ENCODE data around the gene WRAP53.

Gene WRAP53

DNA sequence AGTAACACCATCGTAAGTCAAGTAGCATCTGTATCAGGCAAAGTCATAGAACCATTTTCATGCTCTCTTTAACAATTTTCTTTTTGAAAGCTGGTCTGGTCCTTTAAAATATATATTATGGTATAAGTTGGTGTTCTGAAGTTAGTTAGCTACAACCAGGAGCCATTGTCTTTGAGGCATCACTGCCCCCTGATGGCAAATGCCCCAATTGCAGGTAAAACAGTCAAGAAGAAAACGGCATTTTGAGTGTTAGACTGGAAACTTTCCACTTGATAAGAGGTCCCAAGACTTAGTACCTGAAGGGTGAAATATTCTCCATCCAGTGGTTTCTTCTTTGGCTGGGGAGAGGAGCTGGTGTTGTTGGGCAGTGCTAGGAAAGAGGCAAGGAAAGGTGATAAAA, 15.0 kb upstream of the WRAP53 start:
- H3K4me3 ChIP-seq (ENCODE audit: low read length), result no peak overlapping the region
- peaks cover 10% of the 10 kb centered on the region for H3K36me3 ChIP-seq (ENCODE audit: control insufficient read depth, insufficient read depth, low read length)
- no CpG with 5 or more reads among the region's 2 CpGs for WGBS (ENCODE audit: extremely low coverage, insufficient coverage, low lambda C conversion rate)

DNA sequence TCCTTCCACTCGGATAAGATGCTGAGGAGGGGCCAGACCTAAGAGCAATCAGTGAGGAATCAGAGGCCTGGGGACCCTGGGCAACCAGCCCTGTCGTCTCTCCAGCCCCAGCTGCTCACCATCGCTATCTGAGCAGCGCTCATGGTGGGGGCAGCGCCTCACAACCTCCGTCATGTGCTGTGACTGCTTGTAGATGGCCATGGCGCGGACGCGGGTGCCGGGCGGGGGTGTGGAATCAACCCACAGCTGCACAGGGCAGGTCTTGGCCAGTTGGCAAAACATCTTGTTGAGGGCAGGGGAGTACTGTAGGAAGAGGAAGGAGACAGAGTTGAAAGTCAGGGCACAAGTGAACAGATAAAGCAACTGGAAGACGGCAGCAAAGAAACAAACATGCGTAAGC, 13.3 kb upstream of the WRAP53 start:
- Histone ChIP-seq H3K27ac (ENCODE audit: low read depth, low read length) (no peak overlapping the region), H3K18ac (ENCODE audit: low read length) (no peak overlapping the region), H3K4me1 (ENCODE audit: control insufficient read depth, low read depth, low read length) (peaks cover 6% of the 10 kb centered on the region), H3K79me1 (ENCODE audit: low read length) (peaks cover 5% of the 10 kb centered on the region), H2BK15ac (replicated peaks; ENCODE audit: low read depth) (no peak overlapping the region), H3K9ac (ENCODE audit: low read length) (no peak overlapping the region), H3K23ac (ENCODE audit: low read length) (no peak overlapping the region), H4K5ac (ENCODE audit: low read length) (no peak overlapping the region), H3K27me3 (ENCODE audit: insufficient read depth, low read length, poor library complexity) (no peaks in the 10 kb centered on the region), H3K79me2 (ENCODE audit: control insufficient read depth, insufficient read depth, low read length) (peaks cover 4% of the 10 kb centered on the region), H2BK5ac (ENCODE audit: low read length) (no peak overlapping the region), H3K4me2 (ENCODE audit: low read length) (no peak overlapping the region), H3K4ac (ENCODE audit: low read depth, low read length) (no peak overlapping the region), H3K4me3 (ENCODE audit: low read length) (no peak overlapping the region), H2AK5ac (ENCODE audit: low read length) (no peak overlapping the region), H3K56ac (ENCODE audit: low read length) (no peak overlapping the region), H2BK120ac (ENCODE audit: low read depth, low read length) (no peak overlapping the region), H3K36me3 (ENCODE audit: control insufficient read depth, insufficient read depth, low read length) (peaks cover 10% of the 10 kb centered on the region), H4K8ac (ENCODE audit: low read depth, low read length) (no peak overlapping the region)
- no CpG with 5 or more reads among the region's 14 CpGs for WGBS (ENCODE audit: extremely low coverage, insufficient coverage, low lambda C conversion rate)
- no peak for DNase-seq

More for the DNA sequence above, 15.0 kb upstream of the WRAP53 start:
- Histone ChIP-seq H3K56ac (ENCODE audit: low read length) (no peak overlapping the region), H3K27me3 (ENCODE audit: insufficient read depth, low read length, poor library complexity) (no peaks in the 10 kb centered on the region), H2BK15ac (replicated peaks; ENCODE audit: low read depth) (no peak overlapping the region), H3K79me2 (ENCODE audit: control insufficient read depth, insufficient read depth, low read length) (no peaks in the 10 kb centered on the region), H2BK5ac (ENCODE audit: low read length) (no peak overlapping the region), H3K4ac (ENCODE audit: low read depth, low read length) (no peak overlapping the region), H3K18ac (ENCODE audit: low read length) (no peak overlapping the region), H3K4me2 (ENCODE audit: low read length) (no peak overlapping the region), H2AK5ac (ENCODE audit: low read length) (no peak overlapping the region), H3K23ac (ENCODE audit: low read length) (no peak overlapping the region), H3K4me1 (ENCODE audit: control insufficient read depth, low read depth, low read length) (peaks cover 6% of the 10 kb centered on the region), H4K5ac (ENCODE audit: low read length) (no peak overlapping the region), H4K8ac (ENCODE audit: low read depth, low read length) (no peak overlapping the region), H2BK120ac (ENCODE audit: low read depth, low read length) (no peak overlapping the region), H3K9ac (ENCODE audit: low read length) (no peak overlapping the region), H3K79me1 (ENCODE audit: low read length) (peaks cover 2% of the 10 kb centered on the region), H3K27ac (ENCODE audit: low read depth, low read length) (no peak overlapping the region)
- DNase-seq, result peak; percentile 68

DNA sequence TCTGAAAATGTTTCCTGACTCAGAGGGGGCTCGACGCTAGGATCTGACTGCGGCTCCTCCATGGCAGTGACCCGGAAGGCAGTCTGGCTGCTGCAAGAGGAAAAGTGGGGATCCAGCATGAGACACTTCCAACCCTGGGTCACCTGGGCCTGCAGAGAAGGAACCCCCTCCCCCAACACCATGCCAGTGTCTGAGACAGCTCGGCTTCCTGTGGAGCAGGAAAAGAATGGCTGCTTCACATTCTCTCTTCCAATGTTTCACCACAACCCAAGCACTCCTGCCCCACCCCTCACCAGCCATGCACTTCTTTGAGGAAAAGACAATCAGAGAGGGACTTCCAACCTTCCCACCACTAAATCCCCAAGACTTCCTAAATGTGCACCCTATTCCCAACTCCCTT, 11.7 kb upstream of the WRAP53 start:
- no peak overlapping the region for H3K4me2 ChIP-seq (ENCODE audit: low read length)
- H3K4ac ChIP-seq (ENCODE audit: low read depth, low read length), result no peak overlapping the region
- peaks cover 7% of the 10 kb centered on the region for H3K36me3 ChIP-seq (ENCODE audit: control insufficient read depth, insufficient read depth, low read length)
- no peak overlapping the region for H3K23ac ChIP-seq (ENCODE audit: low read length)
- no peak overlapping the region for H4K8ac ChIP-seq (ENCODE audit: low read depth, low read length)
- no CpG with 5 or more reads among the region's 5 CpGs for WGBS (ENCODE audit: extremely low coverage, insufficient coverage, low lambda C conversion rate)
- H3K9ac ChIP-seq (ENCODE audit: low read length), result peak overlapping the region; percentile 42
- peaks cover 6% of the 10 kb centered on the region for H3K4me1 ChIP-seq (ENCODE audit: control insufficient read depth, low read depth, low read length)
- H2BK120ac ChIP-seq (ENCODE audit: low read depth, low read length), result no peak overlapping the region
- H3K4me3 ChIP-seq (ENCODE audit: low read length), result no peak overlapping the region
- peaks cover 4% of the 10 kb centered on the region for H3K79me2 ChIP-seq (ENCODE audit: control insufficient read depth, insufficient read depth, low read length)
- H2BK15ac ChIP-seq (replicated peaks; ENCODE audit: low read depth), result no peak overlapping the region
- no peak overlapping the region for H4K5ac ChIP-seq (ENCODE audit: low read length)
- H3K27me3 ChIP-seq (ENCODE audit: insufficient read depth, low read length, poor library complexity), result no peaks in the 10 kb centered on the region
- peak overlapping the region; percentile 70 for H3K56ac ChIP-seq (ENCODE audit: low read length)
- peak overlapping the region; percentile 53 for H3K27ac ChIP-seq (ENCODE audit: low read depth, low read length)
- H3K79me1 ChIP-seq (ENCODE audit: low read length), result peaks cover 5% of the 10 kb centered on the region
- H2AK5ac ChIP-seq (ENCODE audit: low read length), result no peak overlapping the region
- H2BK5ac ChIP-seq (ENCODE audit: low read length), result no peak overlapping the region
- DNase-seq, result peak; percentile 80
- H3K18ac ChIP-seq (ENCODE audit: low read length), result peak overlapping the region; percentile 54

DNA sequence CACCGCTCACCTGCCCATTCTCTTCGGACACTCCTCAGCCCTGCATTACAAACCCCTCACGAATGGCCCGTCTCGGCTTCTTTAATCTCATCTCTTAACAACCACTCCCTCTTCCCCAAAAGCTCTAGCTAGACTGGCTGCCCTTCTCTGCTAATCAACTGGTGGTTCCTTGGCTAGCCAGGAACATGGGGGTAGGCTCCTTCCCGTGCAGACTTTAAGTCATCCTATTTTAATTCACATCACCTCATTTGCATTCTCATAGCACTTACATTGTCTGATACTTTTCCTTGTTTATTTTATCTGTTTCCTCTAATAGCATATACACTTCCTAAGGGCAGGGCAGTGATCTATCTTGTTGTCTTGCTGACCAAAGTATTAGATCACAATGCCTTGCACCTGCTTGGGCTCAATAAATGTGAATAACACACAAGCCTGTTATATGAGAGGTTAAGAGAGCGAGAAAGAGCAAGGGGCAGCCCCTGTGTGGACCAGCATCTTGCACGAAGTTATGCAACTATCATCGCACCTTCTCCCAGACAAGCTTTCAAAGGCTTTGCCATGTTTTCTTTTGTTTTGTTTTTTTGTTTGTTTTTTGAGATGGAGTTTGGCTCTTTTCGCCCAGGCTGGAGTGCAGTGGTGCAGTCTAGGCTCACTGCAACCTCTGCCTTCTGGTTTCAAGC, 10.7 kb upstream of the WRAP53 start:
- peak overlapping the region; percentile 70 for H3K56ac ChIP-seq (ENCODE audit: low read length)
- H3K4ac ChIP-seq (ENCODE audit: low read depth, low read length), result no peak overlapping the region
- H3K18ac ChIP-seq (ENCODE audit: low read length), result peak overlapping the region; percentile 32
- DNase-seq, result peak; percentile 49
- H4K8ac ChIP-seq (ENCODE audit: low read depth, low read length), result peak overlapping the region; percentile 95
- no peak overlapping the region for H3K9ac ChIP-seq (ENCODE audit: low read length)
- H3K23ac ChIP-seq (ENCODE audit: low read length), result no peak overlapping the region
- no peak overlapping the region for H2BK120ac ChIP-seq (ENCODE audit: low read depth, low read length)
- no peak overlapping the region for H2AK5ac ChIP-seq (ENCODE audit: low read length)
- peaks cover 7% of the 10 kb centered on the region for H3K36me3 ChIP-seq (ENCODE audit: control insufficient read depth, insufficient read depth, low read length)
- no peak overlapping the region for H4K5ac ChIP-seq (ENCODE audit: low read length)
- no peak overlapping the region for H2BK15ac ChIP-seq (replicated peaks; ENCODE audit: low read depth)
- no peaks in the 10 kb centered on the region for H3K27me3 ChIP-seq (ENCODE audit: insufficient read depth, low read length, poor library complexity)
- no CpG with 5 or more reads among the region's 10 CpGs for WGBS (ENCODE audit: extremely low coverage, insufficient coverage, low lambda C conversion rate)
- peaks cover 6% of the 10 kb centered on the region for H3K79me2 ChIP-seq (ENCODE audit: control insufficient read depth, insufficient read depth, low read length)
- peaks cover 5% of the 10 kb centered on the region for H3K79me1 ChIP-seq (ENCODE audit: low read length)
- no peak overlapping the region for H3K4me3 ChIP-seq (ENCODE audit: low read length)
- H2BK5ac ChIP-seq (ENCODE audit: low read length), result no peak overlapping the region
- H3K4me1 ChIP-seq (ENCODE audit: control insufficient read depth, low read depth, low read length), result peaks cover 6% of the 10 kb centered on the region
- peak overlapping the region; percentile 53 for H3K27ac ChIP-seq (ENCODE audit: low read depth, low read length)
- no peak overlapping the region for H3K4me2 ChIP-seq (ENCODE audit: low read length)

DNA sequence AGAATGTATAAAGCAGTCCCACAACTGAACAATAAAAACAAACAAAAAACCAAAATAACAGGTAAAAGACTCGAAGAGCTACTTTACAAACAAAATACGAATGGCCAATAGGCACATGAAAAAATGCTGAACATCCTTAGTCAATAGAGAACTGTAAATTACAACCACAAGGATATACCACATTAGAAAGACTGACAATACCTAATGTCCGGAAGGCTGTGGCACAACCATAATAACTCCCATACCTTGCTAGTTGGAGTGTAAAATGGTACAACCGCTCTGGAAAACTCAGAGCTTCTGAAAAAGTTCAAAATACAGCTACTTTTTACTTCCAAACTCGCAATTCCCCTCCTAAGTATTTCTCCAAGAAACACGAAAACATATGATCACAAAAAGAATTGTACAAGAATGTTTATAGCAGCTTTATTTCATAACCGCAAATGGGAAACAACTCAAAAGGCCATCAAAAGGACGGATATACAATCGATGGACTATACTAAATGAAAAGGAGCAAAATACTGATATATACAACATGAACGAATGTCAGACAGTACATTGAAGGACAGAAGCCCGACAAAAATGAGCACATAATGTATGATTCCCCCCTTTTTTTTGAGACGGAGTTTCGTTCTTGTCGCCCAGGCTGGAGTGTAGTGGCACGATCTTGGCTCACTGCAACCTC, 3.3 kb upstream of the WRAP53 start:
- Histone ChIP-seq H3K36me3 (ENCODE audit: control insufficient read depth, insufficient read depth, low read length) (no peaks in the 10 kb centered on the region), H2AK5ac (ENCODE audit: low read length) (no peak overlapping the region)
- WGBS (ENCODE audit: extremely low coverage, insufficient coverage, low lambda C conversion rate), result no CpG with 5 or more reads among the region's 15 CpGs

More for the DNA sequence above, 3.3 kb upstream of the WRAP53 start:
- peaks cover 5% of the 10 kb centered on the region for H3K79me1 ChIP-seq (ENCODE audit: low read length)
- H2BK15ac ChIP-seq (replicated peaks; ENCODE audit: low read depth), result no peak overlapping the region
- H3K4me1 ChIP-seq (ENCODE audit: control insufficient read depth, low read depth, low read length), result peaks cover 3% of the 10 kb centered on the region
- no peak overlapping the region for H3K27ac ChIP-seq (ENCODE audit: low read depth, low read length)
- H3K27me3 ChIP-seq (ENCODE audit: insufficient read depth, low read length, poor library complexity), result no peaks in the 10 kb centered on the region
- DNase-seq, result no peak
- no peak overlapping the region for H2BK5ac ChIP-seq (ENCODE audit: low read length)
- H3K4me2 ChIP-seq (ENCODE audit: low read length), result peak overlapping the region; percentile 2
- H4K5ac ChIP-seq (ENCODE audit: low read length), result no peak overlapping the region
- peak overlapping the region; percentile 84 for H3K56ac ChIP-seq (ENCODE audit: low read length)
- peak overlapping the region; percentile 70 for H3K9ac ChIP-seq (ENCODE audit: low read length)
- peaks cover 41% of the 10 kb centered on the region for H3K79me2 ChIP-seq (ENCODE audit: control insufficient read depth, insufficient read depth, low read length)
- no peak overlapping the region for H3K4me3 ChIP-seq (ENCODE audit: low read length)
- no peak overlapping the region for H2BK120ac ChIP-seq (ENCODE audit: low read depth, low read length)
- no peak overlapping the region for H3K4ac ChIP-seq (ENCODE audit: low read depth, low read length)
- H4K8ac ChIP-seq (ENCODE audit: low read depth, low read length), result no peak overlapping the region
- H3K23ac ChIP-seq (ENCODE audit: low read length), result no peak overlapping the region
- no peak overlapping the region for H3K18ac ChIP-seq (ENCODE audit: low read length)
